GM23338 (cell line): ENCODE results near the gene CIB4.

Source experiments
- EZH2phosphoT487 ChIP-seq: fragments of 200-600 bp; sonication (generic); IDR thresholded peaks from one replicate; pipeline ENCODE4 v1.8.1; 2018; ENCODE audit warnings: antibody characterized with exemption; ENCODE audit not compliant: unreplicated experiment
- TF ChIP-seq, protein P1 (sequence below), 2 experiments: fragments of 200-600 bp in 1 of 2; sonication (generic) in 1 of 2; conservative IDR thresholded peaks; 2 replicates each; pipeline versions ENCODE4 v1.5.1 to v1.6.1; 2016 to 2017; ENCODE audit warnings: antibody characterized with exemption in 2 of 2, low read depth in 2 of 2, mild to moderate bottlenecking in 2 of 2, moderate library complexity in 1 of 2

- TF ChIP-seq, protein P1, sequence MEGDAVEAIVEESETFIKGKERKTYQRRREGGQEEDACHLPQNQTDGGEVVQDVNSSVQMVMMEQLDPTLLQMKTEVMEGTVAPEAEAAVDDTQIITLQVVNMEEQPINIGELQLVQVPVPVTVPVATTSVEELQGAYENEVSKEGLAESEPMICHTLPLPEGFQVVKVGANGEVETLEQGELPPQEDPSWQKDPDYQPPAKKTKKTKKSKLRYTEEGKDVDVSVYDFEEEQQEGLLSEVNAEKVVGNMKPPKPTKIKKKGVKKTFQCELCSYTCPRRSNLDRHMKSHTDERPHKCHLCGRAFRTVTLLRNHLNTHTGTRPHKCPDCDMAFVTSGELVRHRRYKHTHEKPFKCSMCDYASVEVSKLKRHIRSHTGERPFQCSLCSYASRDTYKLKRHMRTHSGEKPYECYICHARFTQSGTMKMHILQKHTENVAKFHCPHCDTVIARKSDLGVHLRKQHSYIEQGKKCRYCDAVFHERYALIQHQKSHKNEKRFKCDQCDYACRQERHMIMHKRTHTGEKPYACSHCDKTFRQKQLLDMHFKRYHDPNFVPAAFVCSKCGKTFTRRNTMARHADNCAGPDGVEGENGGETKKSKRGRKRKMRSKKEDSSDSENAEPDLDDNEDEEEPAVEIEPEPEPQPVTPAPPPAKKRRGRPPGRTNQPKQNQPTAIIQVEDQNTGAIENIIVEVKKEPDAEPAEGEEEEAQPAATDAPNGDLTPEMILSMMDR (conservative IDR thresholded peaks at IDR 0.05; ENCODE audit: low read depth in 2 of 2) = no peak
- TF ChIP-seq EZH2phosphoT487 = no peak
Observed at GRCh38 chr2:26535663-26536275, 105.4 kb downstream of the CIB4 start.
